GM12801 (cell line): Measurements from ENCODE around the gene GNGT2.

ENCODE experiments used
- CTCF ChIP-seq: IDR thresholded peaks from one replicate; pipeline ENCODE4 v1.5.1; 2011; ENCODE audit warnings: control low read depth; ENCODE audit not compliant: insufficient read length; ENCODE audit errors: extremely low read depth

Gene GNGT2

GRCh38 chr17:49227436-49228261 lies 17.3 kb upstream of the GNGT2 start:
- no peak for TF ChIP-seq CTCF

GRCh38 chr17:49226771-49227435 lies 16.5 kb upstream of the GNGT2 start:
- TF ChIP-seq CTCF: no peak

- no peak for TF ChIP-seq CTCF
Observed at GRCh38 chr17:49225554-49226236, 15.3 kb upstream of the GNGT2 start.

- no peak for TF ChIP-seq CTCF
Observed at GRCh38 chr17:49224997-49225337, 14.6 kb upstream of the GNGT2 start.

- no peak for TF ChIP-seq CTCF
Observed at GRCh38 chr17:49224198-49224996, 14.0 kb upstream of the GNGT2 start.

- no peak for TF ChIP-seq CTCF
Observed at GRCh38 chr17:49223517-49224197, 13.3 kb upstream of the GNGT2 start.

- no peak for TF ChIP-seq CTCF
Observed at GRCh38 chr17:49223168-49223516, 12.8 kb upstream of the GNGT2 start.
